ENCODE data around the gene NOMO2. TPM values are rescaled to one million over a fixed set of nuclear protein-coding genes. Genes with fewer than 3 reads are reported as not detected.
"Not testable (repeated sequence)": the region's sequence is repeated elsewhere in the genome, so short reads cannot be mapped to it uniquely, and the experiment has no call there.

Gene NOMO2
- total and polyA plus RNA-seq, 2 donors = 60.3 to 64.2 TPM

DNA sequence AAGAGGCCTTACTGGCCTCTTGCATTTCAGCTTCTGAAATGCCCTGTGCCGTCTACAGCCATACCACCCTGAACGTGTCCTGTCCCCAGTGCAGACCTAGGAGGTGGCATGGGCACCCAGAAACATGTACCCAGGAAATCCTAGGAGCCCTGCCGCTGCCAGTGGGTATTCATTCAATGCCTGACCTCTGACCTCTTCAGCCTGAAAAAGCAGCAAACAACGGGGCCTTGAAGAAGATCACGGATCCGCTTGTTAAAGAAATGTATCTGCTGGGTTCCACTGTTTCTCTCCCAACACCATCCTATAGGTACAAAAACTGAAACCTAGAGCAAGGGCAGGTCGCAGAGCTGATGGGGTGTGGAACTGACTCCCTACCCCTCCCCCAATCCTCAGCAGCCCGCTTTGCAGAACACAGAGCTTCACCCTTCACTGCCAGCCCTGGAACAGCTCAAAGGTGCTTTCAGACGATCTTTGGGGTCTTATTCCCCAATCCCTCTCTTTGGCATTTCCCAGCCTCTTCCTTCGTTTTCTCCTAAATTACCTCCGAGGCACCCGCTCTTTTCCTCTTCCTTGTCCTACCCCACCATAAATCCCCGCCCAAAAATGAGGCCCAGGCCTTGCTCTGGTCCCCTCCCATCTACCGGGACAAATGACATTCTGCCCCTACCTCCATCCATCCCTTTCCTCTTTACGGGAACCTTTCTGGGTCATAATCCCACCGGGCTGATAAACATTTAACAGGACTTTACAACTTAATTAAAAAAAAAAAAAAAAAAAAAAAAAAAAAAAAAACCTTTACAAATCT lies 1.3 kb downstream of the NOMO2 start:
- not testable (repeated sequence) for H3K27ac ChIP-seq (ENCODE audit: low read depth); H3K4me1 ChIP-seq (ENCODE audit: insufficient read depth); H3K36me3 ChIP-seq (ENCODE audit: insufficient read depth); H3K4me3 ChIP-seq (ENCODE audit: low read depth, low read length); DNase-seq (ENCODE audit: extremely low spot score)
- 40% methylated on average over 14 of the region's 16 CpGs for WGBS

DNA sequence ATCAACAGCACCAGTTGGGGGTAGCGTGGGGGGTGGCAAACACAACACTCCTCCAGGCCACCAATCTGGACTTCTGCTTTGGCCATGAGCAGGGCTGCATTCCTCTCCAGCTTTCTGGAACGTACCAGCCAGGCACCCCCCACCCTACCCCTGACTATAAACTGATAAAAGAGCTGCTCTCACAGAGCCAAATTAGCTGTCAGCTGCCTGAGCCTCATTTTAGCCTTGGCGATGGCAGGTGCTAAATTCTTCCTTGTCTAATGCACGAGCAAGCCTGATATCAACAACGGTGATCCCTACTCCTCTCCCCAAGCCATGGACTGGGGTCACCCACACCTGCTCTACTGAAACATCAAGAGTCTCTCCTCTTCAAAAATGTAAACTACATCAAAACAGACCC lies 8.2 kb downstream of the NOMO2 start:
- not testable (repeated sequence) for H3K4me1 ChIP-seq (ENCODE audit: insufficient read depth); H3K36me3 ChIP-seq (ENCODE audit: insufficient read depth); H3K4me3 ChIP-seq (ENCODE audit: low read depth, low read length); DNase-seq (ENCODE audit: extremely low spot score); H3K27ac ChIP-seq (ENCODE audit: low read depth)
- WGBS = 100% methylated on average over 1 of the region's 5 CpGs

DNA sequence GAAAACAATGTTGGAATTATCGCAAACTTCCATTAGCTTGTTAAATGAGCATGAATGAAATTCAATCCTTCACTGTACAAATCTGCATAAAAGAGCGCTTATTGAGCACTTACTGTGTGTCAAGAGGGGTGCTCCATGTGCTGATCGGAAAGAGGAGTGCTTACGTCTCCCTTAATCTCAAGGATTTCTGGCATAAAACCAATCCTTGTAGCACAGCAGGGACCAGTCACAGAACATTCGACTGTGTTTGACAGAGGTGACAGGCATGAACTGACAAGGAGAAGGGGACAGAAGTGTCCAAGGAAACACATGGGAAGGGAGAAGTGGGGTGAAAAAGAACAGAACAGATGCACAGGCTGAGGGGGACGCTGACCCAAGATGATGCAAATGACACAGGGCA lies 14.5 kb downstream of the NOMO2 start:
- 62% methylated on average over 5 of the region's 6 CpGs for WGBS
- not testable (repeated sequence) for H3K36me3 ChIP-seq (ENCODE audit: insufficient read depth); H3K4me1 ChIP-seq (ENCODE audit: insufficient read depth); H3K27ac ChIP-seq (ENCODE audit: low read depth); H3K4me3 ChIP-seq (ENCODE audit: low read depth, low read length); DNase-seq (ENCODE audit: extremely low spot score)

DNA sequence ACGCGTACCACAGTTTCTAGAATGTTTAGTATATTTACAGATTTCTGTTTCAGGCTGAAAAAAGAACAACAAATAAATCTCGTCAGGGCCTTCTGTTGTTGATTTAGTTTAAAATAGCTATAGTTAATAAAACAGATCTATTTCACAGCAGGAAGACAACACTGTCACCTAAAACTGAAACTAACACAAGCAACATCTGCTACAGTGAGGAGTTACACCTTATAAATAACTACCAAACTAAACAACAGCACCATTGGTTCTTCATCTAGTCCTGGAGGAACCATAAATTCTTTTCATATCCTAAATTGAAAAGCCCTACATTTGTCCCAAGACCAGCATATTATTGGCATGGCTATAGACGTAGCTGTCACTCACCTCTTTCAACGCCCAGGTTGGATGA lies 15.0 kb downstream of the NOMO2 start:
- not testable (repeated sequence) for H3K36me3 ChIP-seq (ENCODE audit: insufficient read depth); H3K4me1 ChIP-seq (ENCODE audit: insufficient read depth); H3K27ac ChIP-seq (ENCODE audit: low read depth); DNase-seq (ENCODE audit: extremely low spot score); H3K4me3 ChIP-seq (ENCODE audit: low read depth, low read length)
- WGBS = no CpG with 5 or more reads among the region's 5 CpGs

DNA sequence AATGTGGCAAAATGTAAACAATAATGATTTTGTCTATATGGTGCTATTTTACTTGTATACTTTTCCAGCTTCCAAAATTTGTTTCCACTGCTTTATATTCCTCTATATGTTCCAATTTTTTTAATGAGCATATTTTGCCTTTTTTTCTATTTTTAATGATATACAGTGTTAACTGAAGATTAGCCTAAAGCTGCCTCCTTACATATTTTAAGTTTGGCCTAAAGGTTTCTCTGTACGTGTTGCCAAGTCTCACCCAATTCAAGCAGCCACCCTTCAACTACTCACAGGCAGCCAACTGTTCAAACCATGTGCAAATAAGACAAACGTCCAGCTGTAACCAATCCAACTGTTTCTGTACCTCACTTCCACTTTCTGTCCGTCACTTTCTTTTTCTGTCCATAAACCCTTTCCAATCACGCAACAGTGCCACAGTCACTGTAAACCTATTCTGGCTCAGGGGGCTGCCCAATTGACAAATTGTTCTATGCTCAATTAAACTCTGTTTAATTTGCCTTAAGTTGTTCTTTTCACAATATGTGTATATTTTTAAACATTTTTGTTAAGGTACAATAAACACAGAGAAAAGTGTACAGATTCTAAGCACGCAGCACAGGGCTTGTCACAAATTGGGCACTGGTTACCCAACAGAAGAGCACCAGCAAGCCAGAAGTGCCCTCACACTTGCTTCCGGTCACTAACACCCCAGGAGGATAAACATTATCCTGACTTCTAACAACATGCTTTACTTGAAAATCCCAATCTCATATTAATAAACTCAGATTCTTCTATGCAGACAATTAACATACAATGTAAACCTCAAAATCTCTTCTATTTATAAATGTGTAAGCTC lies 17.4 kb downstream of the NOMO2 start:
- H3K4me1 ChIP-seq (ENCODE audit: insufficient read depth); H3K4me3 ChIP-seq (ENCODE audit: low read depth, low read length); H3K36me3 ChIP-seq (ENCODE audit: insufficient read depth); H3K27ac ChIP-seq (ENCODE audit: low read depth); DNase-seq (ENCODE audit: extremely low spot score): not testable (repeated sequence)
- WGBS = 95% methylated on average over 5 of the region's 6 CpGs

DNA sequence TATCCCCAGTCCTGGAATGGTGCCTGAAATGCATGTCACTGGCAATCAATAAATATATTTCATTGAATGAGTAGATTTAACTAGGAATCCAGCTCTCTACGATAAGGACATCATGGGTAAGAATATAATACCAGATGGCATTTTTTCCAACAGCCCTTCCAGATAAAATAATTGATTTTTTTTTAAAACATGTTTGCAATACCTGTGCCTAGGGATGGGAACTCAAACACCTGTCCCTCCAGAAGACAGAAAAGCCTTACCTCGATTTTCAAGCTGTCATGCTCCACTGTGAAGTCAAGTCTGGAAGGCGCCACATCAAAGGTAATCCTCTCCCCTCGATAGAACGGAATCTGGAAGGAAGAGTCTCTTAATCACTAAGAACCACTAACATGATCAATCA lies 20.0 kb downstream of the NOMO2 start:
- H3K4me1 ChIP-seq (ENCODE audit: insufficient read depth); H3K36me3 ChIP-seq (ENCODE audit: insufficient read depth); H3K4me3 ChIP-seq (ENCODE audit: low read depth, low read length); H3K27ac ChIP-seq (ENCODE audit: low read depth); DNase-seq (ENCODE audit: extremely low spot score): not testable (repeated sequence)
- WGBS = no CpG with 5 or more reads among the region's 5 CpGs

DNA sequence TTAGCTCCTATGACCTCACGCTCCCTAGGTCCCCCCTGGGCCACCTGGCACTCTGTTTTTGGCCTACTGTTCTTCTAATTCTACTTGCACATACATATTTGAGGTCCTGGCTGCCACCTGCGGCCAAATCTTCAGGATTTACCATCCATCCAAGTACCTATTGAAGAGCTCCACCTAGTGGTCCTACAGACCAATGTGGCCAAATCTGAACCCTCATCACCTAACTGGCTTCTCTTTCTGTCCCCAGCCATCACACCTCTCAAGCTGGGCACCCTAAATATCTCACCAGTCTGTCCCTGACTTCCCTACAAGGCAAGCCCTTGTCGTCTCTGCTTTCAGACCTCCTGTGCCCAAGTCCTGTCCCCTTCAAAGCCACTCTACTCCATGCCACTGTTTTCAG lies 24.9 kb downstream of the NOMO2 start:
- 82% methylated on average over 2 of the region's 3 CpGs for WGBS

DNA sequence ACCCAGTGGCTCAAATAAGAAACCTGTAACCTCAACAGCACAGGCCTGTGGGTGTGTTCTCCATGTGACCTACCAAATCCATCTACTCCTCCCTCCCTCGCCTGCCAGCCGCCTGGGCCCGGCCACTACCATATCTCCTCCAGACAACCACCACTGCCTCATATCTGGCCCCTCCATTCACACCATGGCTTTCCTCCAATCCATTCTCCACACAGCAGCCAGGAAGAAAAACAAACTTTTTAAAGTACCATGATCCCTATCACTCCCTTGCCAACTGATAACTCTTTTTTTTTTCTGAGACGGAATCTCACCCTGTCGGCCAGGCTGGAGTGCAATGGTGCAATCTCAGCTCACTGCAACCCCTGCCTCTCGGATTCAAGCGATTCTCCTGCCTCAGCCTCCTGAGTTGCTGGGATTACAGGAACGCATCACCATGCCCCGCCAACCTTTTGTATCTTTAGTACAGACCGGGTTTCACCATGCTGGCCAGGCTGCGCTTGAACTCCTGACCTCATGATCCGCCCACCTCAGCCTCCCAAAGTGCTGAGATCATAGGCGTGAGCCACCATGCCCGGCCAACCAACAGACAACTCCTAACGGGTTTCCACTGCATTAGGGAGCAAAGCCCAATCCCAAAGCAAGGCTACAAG lies 26.3 kb downstream of the NOMO2 start:
- H3K4me1 ChIP-seq (ENCODE audit: insufficient read depth); H3K27ac ChIP-seq (ENCODE audit: low read depth); H3K4me3 ChIP-seq (ENCODE audit: low read depth, low read length); H3K36me3 ChIP-seq (ENCODE audit: insufficient read depth); DNase-seq (ENCODE audit: extremely low spot score): not testable (repeated sequence)
- 80% methylated on average over 15 of the region's 15 CpGs for WGBS

More for the DNA sequence above, 24.9 kb downstream of the NOMO2 start:
- H3K4me1 ChIP-seq (ENCODE audit: insufficient read depth); H3K36me3 ChIP-seq (ENCODE audit: insufficient read depth); DNase-seq (ENCODE audit: extremely low spot score); H3K27ac ChIP-seq (ENCODE audit: low read depth); H3K4me3 ChIP-seq (ENCODE audit: low read depth, low read length): not testable (repeated sequence)

DNA sequence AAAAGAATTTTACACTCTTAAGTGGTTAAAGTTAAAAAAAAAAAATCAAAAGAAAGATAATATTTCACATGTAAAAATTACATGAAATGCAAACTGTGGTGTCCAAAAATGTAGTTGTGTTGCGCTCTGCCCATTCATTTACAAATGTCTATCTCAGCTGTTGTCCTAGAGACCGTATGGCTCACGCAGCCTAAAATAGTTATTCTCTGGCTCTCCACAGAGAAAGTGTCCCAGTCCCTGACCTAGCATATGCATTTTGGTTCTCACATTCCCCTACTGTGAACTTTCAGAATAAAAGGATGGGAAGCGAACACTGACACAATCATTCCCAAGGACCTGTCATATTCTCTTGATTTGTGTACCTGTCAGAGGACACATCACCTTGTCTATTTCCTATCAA lies 27.6 kb downstream of the NOMO2 start:
- WGBS = 100% methylated on average over 1 of the region's 4 CpGs
- DNase-seq (ENCODE audit: extremely low spot score); H3K4me1 ChIP-seq (ENCODE audit: insufficient read depth): not testable (repeated sequence)

DNA sequence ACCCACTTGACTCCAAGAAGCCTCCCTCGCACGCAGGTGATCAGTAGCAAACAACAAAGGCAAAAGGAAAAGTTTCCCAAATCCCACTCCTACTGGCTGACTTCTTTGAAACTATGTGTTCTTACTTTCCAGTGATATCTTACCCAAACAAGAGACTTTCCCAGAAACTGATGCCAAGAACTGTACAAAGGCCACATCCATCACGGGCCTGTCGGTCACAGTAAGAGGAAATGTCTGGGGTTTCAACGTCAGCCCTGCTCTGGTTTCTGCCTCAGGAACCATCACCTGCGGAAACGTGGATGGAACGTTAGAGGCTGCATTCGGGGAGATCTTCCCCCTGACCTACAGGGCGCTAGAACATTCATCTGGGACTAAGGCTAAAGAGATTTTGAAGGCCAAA lies 30.6 kb downstream of the NOMO2 start:
- H3K4me1 ChIP-seq (ENCODE audit: insufficient read depth); H3K27ac ChIP-seq (ENCODE audit: low read depth); DNase-seq (ENCODE audit: extremely low spot score); H3K4me3 ChIP-seq (ENCODE audit: low read depth, low read length); H3K36me3 ChIP-seq (ENCODE audit: insufficient read depth): not testable (repeated sequence)
- 97% methylated on average over 5 of the region's 10 CpGs for WGBS

More for the DNA sequence above, 27.6 kb downstream of the NOMO2 start:
- not testable (repeated sequence) for H3K27ac ChIP-seq (ENCODE audit: low read depth); H3K4me3 ChIP-seq (ENCODE audit: low read depth, low read length); H3K36me3 ChIP-seq (ENCODE audit: insufficient read depth)

DNA sequence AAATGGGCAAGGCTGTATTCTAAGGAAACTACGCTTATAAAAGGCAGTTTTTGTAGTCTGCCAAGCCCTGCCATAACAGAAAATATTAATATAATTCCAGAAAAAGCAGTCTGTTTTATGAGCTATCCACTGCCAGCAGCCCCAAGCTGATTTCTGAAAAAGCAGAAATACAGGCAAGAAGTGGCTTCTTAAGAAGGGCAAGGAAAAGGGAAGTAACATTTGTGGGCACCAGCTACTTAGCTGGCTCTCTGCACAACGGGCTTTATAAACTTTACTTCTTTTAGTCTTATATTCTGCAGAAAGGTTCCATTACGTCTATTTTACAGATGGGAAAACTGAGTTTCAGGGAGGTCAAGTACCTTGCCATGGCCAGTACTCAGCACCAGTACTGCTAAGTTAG lies 31.6 kb downstream of the NOMO2 start:
- WGBS = 80% methylated on average over 2 of the region's 3 CpGs
- DNase-seq (ENCODE audit: extremely low spot score) = not testable (repeated sequence)

DNA sequence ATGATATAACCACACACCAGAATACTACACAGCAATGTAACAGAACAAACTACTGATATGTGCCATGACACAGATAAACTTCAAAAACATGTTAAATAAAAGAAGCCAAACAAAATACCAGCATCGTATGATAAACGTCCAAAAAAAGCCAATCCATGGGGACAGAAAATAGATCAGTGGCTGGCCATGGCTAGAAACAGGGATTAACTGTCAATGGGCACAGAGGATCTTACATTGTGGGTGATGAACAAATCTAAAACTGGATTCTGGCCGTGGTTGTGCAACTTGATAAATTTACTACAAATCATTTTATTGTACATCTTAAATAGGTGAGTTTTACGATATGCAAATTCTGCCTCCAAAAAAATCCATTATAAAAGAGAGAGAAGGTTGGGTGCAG lies 35.4 kb downstream of the NOMO2 start:
- H3K4me1 ChIP-seq (ENCODE audit: insufficient read depth); H3K27ac ChIP-seq (ENCODE audit: low read depth); DNase-seq (ENCODE audit: extremely low spot score); H3K4me3 ChIP-seq (ENCODE audit: low read depth, low read length); H3K36me3 ChIP-seq (ENCODE audit: insufficient read depth): not testable (repeated sequence)
- WGBS = 92% methylated on average over 3 of the region's 4 CpGs

More for the DNA sequence above, 31.6 kb downstream of the NOMO2 start:
- H3K27ac ChIP-seq (ENCODE audit: low read depth); H3K4me3 ChIP-seq (ENCODE audit: low read depth, low read length); H3K36me3 ChIP-seq (ENCODE audit: insufficient read depth); H3K4me1 ChIP-seq (ENCODE audit: insufficient read depth): not testable (repeated sequence)

DNA sequence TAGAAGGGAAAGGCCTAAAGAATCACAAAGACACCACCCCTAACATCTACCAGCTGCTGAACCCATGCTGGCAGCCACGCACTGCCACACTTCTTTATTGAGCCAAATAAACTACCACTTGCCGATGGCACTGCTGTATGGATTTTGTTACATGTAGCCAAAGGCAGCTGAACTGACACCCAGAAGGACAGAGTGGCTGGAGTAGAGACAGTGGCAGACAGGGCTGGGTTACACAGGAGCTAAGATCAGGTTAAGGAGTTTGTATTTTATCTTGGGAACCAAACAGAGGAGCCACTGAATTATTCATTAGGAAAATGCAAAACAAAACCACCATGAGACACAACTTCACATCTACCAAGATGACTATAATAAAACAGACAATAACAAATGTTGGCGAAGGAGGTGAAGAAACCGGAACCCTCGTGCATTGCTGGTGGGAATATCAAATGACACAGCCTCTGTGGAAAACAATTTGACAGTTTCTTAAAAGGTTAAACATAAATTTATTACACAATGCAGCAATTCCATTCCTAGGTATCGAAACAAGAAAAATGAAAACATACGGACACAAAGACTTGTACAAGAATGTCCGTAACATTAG lies 35.9 kb downstream of the NOMO2 start:
- H3K4me3 ChIP-seq (ENCODE audit: low read depth, low read length); DNase-seq (ENCODE audit: extremely low spot score); H3K36me3 ChIP-seq (ENCODE audit: insufficient read depth); H3K27ac ChIP-seq (ENCODE audit: low read depth); H3K4me1 ChIP-seq (ENCODE audit: insufficient read depth): not testable (repeated sequence)
- 98% methylated on average over 8 of the region's 8 CpGs for WGBS
